Nephron (organoid): Measurements from ENCODE around the gene MOB4.

Experiments used
- H3K27ac Mint-ChIP-seq, 3 experiments: 2 replicates each; pipeline ENCODE4 v1.8.0; 2020; ENCODE audit warnings: mixed read lengths in 3 of 3, mild to moderate bottlenecking in 2 of 3, moderate library complexity in 1 of 3
- H3K27me3 Mint-ChIP-seq: 2 replicates; pipeline ENCODE4 v1.8.0; 2021; ENCODE audit warnings: low read depth, mild to moderate bottlenecking, moderate library complexity, mixed read lengths
- H3K36me3 Mint-ChIP-seq: 2 replicates; pipeline ENCODE4 v1.8.0; 2020; ENCODE audit warnings: low read depth, mixed read lengths
- H3K4me1 Mint-ChIP-seq: 2 replicates; pipeline ENCODE4 v1.8.0; 2020; ENCODE audit warnings: mixed read lengths
- H3K4me3 Mint-ChIP-seq, 3 experiments: 2 replicates each; pipeline ENCODE4 v1.8.0; 2020; ENCODE audit warnings: mild to moderate bottlenecking in 3 of 3, mixed read lengths in 3 of 3, moderate library complexity in 2 of 3
- H3K9me3 Mint-ChIP-seq: 2 replicates; pipeline ENCODE4 v1.8.0; 2020; ENCODE audit warnings: mixed read lengths
- TF ChIP-seq, protein P1 (sequence below), 3 experiments: fragments of 200-600 bp; sonication (generic); IDR thresholded peaks; one replicate each; pipeline ENCODE4 v1.5.0; 2021; ENCODE audit warnings: antibody characterized with exemption in 3 of 3; ENCODE audit not compliant: unreplicated experiment in 3 of 3

MOB4 gene

DNA sequence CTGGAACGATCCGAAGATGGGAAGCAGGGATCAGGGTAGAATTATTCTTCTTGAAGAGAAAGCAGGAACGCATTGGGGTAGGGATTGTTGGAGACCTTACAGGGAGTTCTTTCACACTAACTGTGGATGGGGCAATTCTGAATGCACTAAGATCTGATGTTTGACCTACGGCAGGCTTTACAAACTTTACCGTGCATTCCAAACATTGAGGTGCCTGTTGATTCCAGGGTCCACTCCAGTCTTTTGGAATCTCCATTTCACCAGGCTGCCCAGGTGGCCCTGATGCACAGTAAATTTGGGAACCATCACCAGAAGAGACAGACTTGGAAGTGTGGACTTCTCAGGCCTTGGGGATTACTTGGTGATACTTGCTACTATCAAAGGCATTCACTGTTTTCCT, 82.6 kb downstream of the MOB4 start:
- Mint-ChIP-seq H3K27ac (no peak overlapping the region), H3K36me3 (peaks cover 65% of the 10 kb centered on the region), H3K9me3 (no peaks in the 10 kb centered on the region), H3K27me3 (no peaks in the 10 kb centered on the region), H3K4me3 (no peak overlapping the region), H3K4me1 (no peaks in the 10 kb centered on the region)
- TF ChIP-seq, protein P1, sequence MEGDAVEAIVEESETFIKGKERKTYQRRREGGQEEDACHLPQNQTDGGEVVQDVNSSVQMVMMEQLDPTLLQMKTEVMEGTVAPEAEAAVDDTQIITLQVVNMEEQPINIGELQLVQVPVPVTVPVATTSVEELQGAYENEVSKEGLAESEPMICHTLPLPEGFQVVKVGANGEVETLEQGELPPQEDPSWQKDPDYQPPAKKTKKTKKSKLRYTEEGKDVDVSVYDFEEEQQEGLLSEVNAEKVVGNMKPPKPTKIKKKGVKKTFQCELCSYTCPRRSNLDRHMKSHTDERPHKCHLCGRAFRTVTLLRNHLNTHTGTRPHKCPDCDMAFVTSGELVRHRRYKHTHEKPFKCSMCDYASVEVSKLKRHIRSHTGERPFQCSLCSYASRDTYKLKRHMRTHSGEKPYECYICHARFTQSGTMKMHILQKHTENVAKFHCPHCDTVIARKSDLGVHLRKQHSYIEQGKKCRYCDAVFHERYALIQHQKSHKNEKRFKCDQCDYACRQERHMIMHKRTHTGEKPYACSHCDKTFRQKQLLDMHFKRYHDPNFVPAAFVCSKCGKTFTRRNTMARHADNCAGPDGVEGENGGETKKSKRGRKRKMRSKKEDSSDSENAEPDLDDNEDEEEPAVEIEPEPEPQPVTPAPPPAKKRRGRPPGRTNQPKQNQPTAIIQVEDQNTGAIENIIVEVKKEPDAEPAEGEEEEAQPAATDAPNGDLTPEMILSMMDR (IDR thresholded peaks at IDR 0.05; ENCODE audit: unreplicated experiment in 3 of 3), result no peak

DNA sequence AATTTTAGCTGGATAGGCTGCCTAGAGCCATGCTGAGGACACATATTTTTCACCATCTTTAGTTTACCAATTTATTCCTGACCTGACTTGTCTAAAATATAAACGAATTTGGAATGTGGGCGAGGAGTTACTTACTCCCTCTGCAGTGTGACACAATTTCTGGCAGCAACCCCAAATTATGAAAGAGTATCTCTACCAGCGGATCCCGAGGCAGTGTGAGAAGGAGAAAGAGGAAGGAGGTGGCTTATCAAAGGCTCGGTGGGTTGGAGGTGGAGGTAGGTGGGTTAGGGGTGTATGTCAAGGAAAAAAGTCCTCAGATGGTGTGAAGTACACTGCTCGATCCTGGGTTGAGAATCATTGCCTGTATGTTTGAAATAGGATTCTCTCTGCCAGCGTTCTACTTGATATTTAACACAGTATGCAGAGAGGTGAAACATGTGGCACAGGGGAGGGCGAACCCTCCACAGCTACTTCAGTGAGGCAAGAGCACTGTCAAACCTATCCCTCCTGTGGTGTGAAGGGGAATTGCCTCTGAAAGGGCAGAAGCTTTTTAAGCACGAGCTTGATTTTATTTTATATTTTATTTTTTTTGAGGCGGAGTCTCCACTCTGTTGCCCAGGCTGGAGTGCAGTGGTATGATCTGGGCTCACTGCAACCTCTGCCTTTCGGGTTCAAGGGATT, 83.6 kb downstream of the MOB4 start:
- TF ChIP-seq, protein P1 (IDR thresholded peaks at IDR 0.05; ENCODE audit: unreplicated experiment in 3 of 3), result no peak
- no peaks in the 10 kb centered on the region for H3K4me1 Mint-ChIP-seq
- no peak overlapping the region for H3K4me3 Mint-ChIP-seq
- H3K27ac Mint-ChIP-seq, result no peak overlapping the region
- peaks cover 71% of the 10 kb centered on the region for H3K36me3 Mint-ChIP-seq
- H3K27me3 Mint-ChIP-seq, result no peaks in the 10 kb centered on the region
- no peaks in the 10 kb centered on the region for H3K9me3 Mint-ChIP-seq

DNA sequence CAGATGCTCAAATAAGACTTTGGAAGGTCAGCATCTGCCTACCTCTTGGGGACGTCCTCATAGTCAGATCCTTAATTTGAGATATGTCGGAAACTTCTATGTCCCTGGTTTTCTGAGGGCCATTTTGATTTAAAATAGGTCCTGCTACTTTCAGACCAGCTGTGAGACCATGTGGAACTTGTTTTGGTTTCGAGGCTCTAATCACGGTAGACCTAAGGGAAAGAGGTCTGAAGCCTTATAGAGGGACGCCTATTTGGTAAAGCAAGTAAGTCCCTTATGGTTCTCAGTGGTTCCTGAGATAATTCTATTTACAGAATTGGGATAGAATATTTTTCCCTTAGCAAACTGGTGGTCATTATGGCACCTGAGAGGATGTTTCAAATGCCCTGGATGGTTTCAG, 84.4 kb downstream of the MOB4 start:
- Mint-ChIP-seq H3K36me3 (peaks cover 63% of the 10 kb centered on the region), H3K9me3 (no peaks in the 10 kb centered on the region)
- TF ChIP-seq, protein P1 (IDR thresholded peaks at IDR 0.05; ENCODE audit: unreplicated experiment in 3 of 3), result no peak

DNA sequence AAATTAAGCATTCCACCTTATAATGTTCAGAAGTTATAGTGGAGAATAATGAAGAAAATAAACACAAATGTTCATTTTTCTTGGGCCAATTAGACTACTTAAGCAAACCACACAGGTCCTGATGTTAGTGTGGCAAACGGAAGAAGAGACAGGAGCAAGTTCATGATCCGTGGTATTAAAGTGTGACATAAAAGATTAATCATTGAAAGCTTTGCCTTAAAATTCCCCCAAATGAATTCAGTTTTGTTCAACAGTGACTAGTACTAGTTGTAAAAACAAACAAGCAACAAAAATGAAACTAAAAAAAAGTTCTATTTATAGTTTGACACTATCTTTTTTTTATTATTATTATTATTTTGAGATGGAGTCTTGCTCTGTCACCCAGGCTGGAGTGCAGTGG, 85.9 kb downstream of the MOB4 start:
- H3K36me3 Mint-ChIP-seq, result peaks cover 59% of the 10 kb centered on the region
- no peaks in the 10 kb centered on the region for H3K4me1 Mint-ChIP-seq
- H3K4me3 Mint-ChIP-seq, result no peak overlapping the region
- TF ChIP-seq, protein P1 (IDR thresholded peaks at IDR 0.05; ENCODE audit: unreplicated experiment in 3 of 3), result no peak
- no peak overlapping the region for H3K27ac Mint-ChIP-seq
- H3K27me3 Mint-ChIP-seq, result no peaks in the 10 kb centered on the region
- no peaks in the 10 kb centered on the region for H3K9me3 Mint-ChIP-seq

More for the DNA sequence above, 84.4 kb downstream of the MOB4 start:
- H3K27me3 Mint-ChIP-seq, result no peaks in the 10 kb centered on the region
- H3K4me1 Mint-ChIP-seq, result no peaks in the 10 kb centered on the region
- no peak overlapping the region for H3K4me3 Mint-ChIP-seq
- H3K27ac Mint-ChIP-seq, result no peak overlapping the region
